Trophoblast cell (in vitro differentiated cells and primary cell): Measurements from ENCODE around the gene ANKRD65.
"Not testable (repeated sequence)": the region's sequence is repeated elsewhere in the genome, so short reads cannot be mapped to it uniquely, and the experiment has no call there.

Experiments
- DNase-seq, 2 donors: peaks; one replicate each; pipeline ENCODE4 v3.0.0-alpha.2; 2016
- H2AFZ ChIP-seq: 2 replicates; pipeline ENCODE4 v1.6.1; 2013; ENCODE audit warnings: low read length, moderate library complexity, mild to moderate bottlenecking; ENCODE audit not compliant: insufficient read depth, poor library complexity
- H2AK5ac ChIP-seq: 2 replicates; pipeline ENCODE4 v1.6.1; 2013; ENCODE audit warnings: mild to moderate bottlenecking, low read length
- H2BK120ac ChIP-seq: 2 replicates; pipeline ENCODE4 v1.6.1; 2013; ENCODE audit warnings: low read length, mild to moderate bottlenecking, moderate library complexity; ENCODE audit not compliant: insufficient read depth, poor library complexity
- H2BK12ac ChIP-seq: 2 replicates; pipeline ENCODE4 v1.6.1; 2013; ENCODE audit warnings: mild to moderate bottlenecking, low read length, moderate library complexity
- H2BK5ac ChIP-seq: 2 replicates; pipeline ENCODE4 v1.6.1; 2013; ENCODE audit warnings: low read length, low read depth, moderate library complexity, mild to moderate bottlenecking; ENCODE audit not compliant: poor library complexity
- H3K14ac ChIP-seq: 2 replicates; pipeline ENCODE4 v1.6.1; 2013; ENCODE audit warnings: mild to moderate bottlenecking, low read length
- H3K18ac ChIP-seq: 2 replicates; pipeline ENCODE4 v1.6.1; 2013; ENCODE audit warnings: mild to moderate bottlenecking, low read length
- H3K23ac ChIP-seq: 2 replicates; pipeline ENCODE4 v1.6.1; 2013; ENCODE audit warnings: low read length
- H3K27ac ChIP-seq: 2 replicates; pipeline ENCODE4 v1.5.1; 2013; ENCODE audit warnings: low read depth, mild to moderate bottlenecking, inconsistent platforms, low read length, moderate library complexity
- H3K27me3 ChIP-seq: 2 replicates; pipeline ENCODE4 v1.6.1; 2013; ENCODE audit warnings: inconsistent platforms, mild to moderate bottlenecking, low read length, moderate library complexity; ENCODE audit not compliant: insufficient read depth
- H3K36me3 ChIP-seq, 2 experiments: 1 replicate in 1 of 2; 2 replicates in 1 of 2; pipeline ENCODE4 v1.6.1; 2013; ENCODE audit warnings: low read length in 2 of 2, mild to moderate bottlenecking in 2 of 2, moderate library complexity in 1 of 2; ENCODE audit not compliant: insufficient read depth in 2 of 2, control insufficient read depth in 1 of 2
- H3K4ac ChIP-seq: 2 replicates; pipeline ENCODE4 v1.6.1; 2013; ENCODE audit warnings: low read depth, mild to moderate bottlenecking, low read length, moderate library complexity
- H3K4me1 ChIP-seq, 2 experiments: 1 replicate in 1 of 2; 2 replicates in 1 of 2; pipeline ENCODE4 v1.6.1; 2013; ENCODE audit warnings: low read length in 2 of 2, mild to moderate bottlenecking in 2 of 2, moderate library complexity in 1 of 2; ENCODE audit not compliant: insufficient read depth in 2 of 2, control insufficient read depth in 1 of 2
- H3K4me2 ChIP-seq: 2 replicates; pipeline ENCODE4 v1.6.1; 2013; ENCODE audit warnings: inconsistent platforms, mild to moderate bottlenecking, low read length, moderate library complexity
- H3K4me3 ChIP-seq: 2 replicates; pipeline ENCODE4 v1.5.1; 2013; ENCODE audit warnings: mild to moderate bottlenecking, low read depth, low read length, inconsistent platforms
- H3K79me1 ChIP-seq: one replicate; pipeline ENCODE4 v1.6.1; 2013; ENCODE audit warnings: low read length
- H3K79me2 ChIP-seq: 2 replicates; pipeline ENCODE4 v1.6.1; 2013; ENCODE audit warnings: low read length, mild to moderate bottlenecking; ENCODE audit not compliant: control insufficient read depth, insufficient read depth, poor library complexity
- H3K9ac ChIP-seq: 2 replicates; pipeline ENCODE4 v1.6.1; 2013; ENCODE audit warnings: mild to moderate bottlenecking, low read length
- H3K9me3 ChIP-seq: 2 replicates; pipeline ENCODE4 v1.6.1; 2013; ENCODE audit warnings: low read depth, mild to moderate bottlenecking, control low read depth, inconsistent platforms, low read length; ENCODE audit not compliant: insufficient read depth
- H4K12ac ChIP-seq: 2 replicates; pipeline ENCODE4 v1.6.1; 2013; ENCODE audit warnings: low read depth, mild to moderate bottlenecking, low read length, moderate library complexity
- H4K8ac ChIP-seq: 2 replicates; pipeline ENCODE4 v1.6.1; 2013; ENCODE audit warnings: low read depth, mild to moderate bottlenecking, low read length, moderate library complexity
- H4K91ac ChIP-seq: one replicate; pipeline ENCODE4 v1.6.1; 2013; ENCODE audit warnings: low read depth, mild to moderate bottlenecking, low read length, moderate library complexity
- WGBS: extraction: QIAGEN DNeasy Blood & Tissue Kit; methylation state at CpG from one replicate; pipeline ENCODE4 v1.1.7; 2013; ENCODE audit warnings: missing lambda C conversion rate; ENCODE audit not compliant: insufficient read length, insufficient coverage; ENCODE audit errors: extremely low coverage; 5-methylcytosine and 5-hydroxymethylcytosine counted together

ANKRD65 gene

GRCh38 chr1:1406101-1406820 is 14.8 kb downstream of the ANKRD65 start:
- no peaks in the 10 kb centered on the region for H3K9me3 ChIP-seq
- H3K14ac ChIP-seq = peak overlapping the region; percentile 93
- H4K91ac ChIP-seq = peak overlapping the region; percentile 89
- peaks cover 17% of the 10 kb centered on the region for H3K79me2 ChIP-seq
- peaks cover 40 to 41% of the 10 kb centered on the region in 2 experiments for H3K36me3 ChIP-seq
- peak overlapping the region; percentile 92 for H3K9ac ChIP-seq
- no peak overlapping the region for H2BK5ac ChIP-seq
- peaks cover 12% of the 10 kb centered on the region for H3K79me1 ChIP-seq
- DNase-seq = no peak
- H4K8ac ChIP-seq = peak overlapping the region; percentile 98
- peak overlapping the region; percentile 87 for H2AFZ ChIP-seq
- WGBS = no CpG with 5 or more reads among the region's 43 CpGs
- peaks cover 11 to 14% of the 10 kb centered on the region in 2 experiments for H3K4me1 ChIP-seq
- H3K4ac ChIP-seq = peak overlapping the region; percentile 93
- H3K27me3 ChIP-seq = no peaks in the 10 kb centered on the region
- peak overlapping the region; percentile 88 for H3K4me2 ChIP-seq
- H4K12ac ChIP-seq = peak overlapping the region; percentile 99
- peak overlapping the region; percentile 80 for H2BK120ac ChIP-seq
- H3K18ac ChIP-seq = peak overlapping the region; percentile 79
- H2BK12ac ChIP-seq = peak overlapping the region; percentile 10
- no peak overlapping the region for H3K23ac ChIP-seq
- no peak overlapping the region for H3K27ac ChIP-seq
- peak overlapping the region; percentile 98 for H2AK5ac ChIP-seq
- peak overlapping the region; percentile 91 for H3K4me3 ChIP-seq

- Histone ChIP-seq H3K4me2 (no peak overlapping the region), H3K18ac (no peak overlapping the region), H3K27me3 (no peaks in the 10 kb centered on the region), H4K91ac (no peak overlapping the region), H2AK5ac (no peak overlapping the region), H3K4me3 (no peak overlapping the region), H3K23ac (no peak overlapping the region), H3K36me3 (peaks cover 44 to 50% of the 10 kb centered on the region in 2 experiments), H3K9me3 (no peaks in the 10 kb centered on the region), H3K9ac (no peak overlapping the region), H3K27ac (no peak overlapping the region), H3K4me1 (peaks cover 16 to 18% of the 10 kb centered on the region in 2 experiments), H4K8ac (no peak overlapping the region), H3K14ac (no peak overlapping the region), H3K79me2 (peaks cover 30% of the 10 kb centered on the region), H2BK5ac (no peak overlapping the region), H4K12ac (no peak overlapping the region), H2AFZ (no peak overlapping the region), H3K79me1 (peaks cover 22% of the 10 kb centered on the region), H2BK120ac (no peak overlapping the region), H3K4ac (no peak overlapping the region), H2BK12ac (no peak overlapping the region)
- no peak for DNase-seq
- whole genome bisulfite sequencing = 100% methylated on average over 2 of the region's 7 CpGs
These were observed 17.4 kb downstream of the ANKRD65 start for GRCh38 chr1:1403653-1404052.

GRCh38 chr1:1402901-1403392 is 18.1 kb downstream of the ANKRD65 start:
- not testable (repeated sequence) for H3K18ac ChIP-seq, H3K9me3 ChIP-seq, H4K12ac ChIP-seq, H2BK12ac ChIP-seq, H3K4me2 ChIP-seq, H2BK120ac ChIP-seq, H4K8ac ChIP-seq, H3K4me3 ChIP-seq, DNase-seq, H3K14ac ChIP-seq, H3K27me3 ChIP-seq, H2AFZ ChIP-seq, H3K9ac ChIP-seq, H3K4ac ChIP-seq, H3K23ac ChIP-seq, H4K91ac ChIP-seq, H3K27ac ChIP-seq, H2AK5ac ChIP-seq, H2BK5ac ChIP-seq
- peaks cover 19 to 21% of the 10 kb centered on the region in 2 experiments for H3K4me1 ChIP-seq
- peaks cover 47 to 52% of the 10 kb centered on the region in 2 experiments for H3K36me3 ChIP-seq
- peaks cover 24% of the 10 kb centered on the region for H3K79me1 ChIP-seq
- WGBS = no CpG with 5 or more reads among the region's 9 CpGs
- peaks cover 36% of the 10 kb centered on the region for H3K79me2 ChIP-seq

GRCh38 chr1:1402072-1402900 is 18.8 kb downstream of the ANKRD65 start:
- H3K36me3 ChIP-seq = peaks cover 53 to 58% of the 10 kb centered on the region in 2 experiments
- H2AFZ ChIP-seq = no peak overlapping the region
- H3K9ac ChIP-seq = no peak overlapping the region
- H3K79me2 ChIP-seq = peaks cover 29% of the 10 kb centered on the region
- no peak overlapping the region for H3K4ac ChIP-seq
- no CpG with 5 or more reads among the region's 20 CpGs for WGBS
- H2BK120ac ChIP-seq = no peak overlapping the region
- peaks cover 20% of the 10 kb centered on the region for H3K79me1 ChIP-seq
- no peak overlapping the region for H3K23ac ChIP-seq
- no peak overlapping the region for H3K4me3 ChIP-seq
- H4K12ac ChIP-seq = no peak overlapping the region
- H3K4me2 ChIP-seq = no peak overlapping the region
- peak; percentile 52 to 71 for DNase-seq
- H2BK5ac ChIP-seq = no peak overlapping the region
- H4K91ac ChIP-seq = no peak overlapping the region
- H3K9me3 ChIP-seq = no peaks in the 10 kb centered on the region
- H3K4me1 ChIP-seq = peaks cover 22 to 23% of the 10 kb centered on the region in 2 experiments
- no peak overlapping the region for H4K8ac ChIP-seq
- no peak overlapping the region for H3K18ac ChIP-seq
- no peak overlapping the region for H3K27ac ChIP-seq
- no peak overlapping the region for H2BK12ac ChIP-seq
- no peaks in the 10 kb centered on the region for H3K27me3 ChIP-seq
- H2AK5ac ChIP-seq = no peak overlapping the region
- no peak overlapping the region for H3K14ac ChIP-seq
